SK-N-MC (cell line): ENCODE results near the gene CDC42EP3.

Experiments
- EZH2 ChIP-seq: fragments of 200-600 bp; sonication (generic); IDR thresholded peaks from one replicate; pipeline ENCODE4 v1.6.1; 2017; ENCODE audit warnings: antibody characterized with exemption
- FOXP2 ChIP-seq: optimal IDR thresholded peaks from 2 replicates; pipeline ENCODE3; 2011; ENCODE audit warnings: mild to moderate bottlenecking, moderate library complexity; ENCODE audit not compliant: insufficient read depth; ENCODE audit errors: extremely low read length, control extremely low read depth
- POLR2AphosphoS5 ChIP-seq: IDR thresholded peaks from 2 replicates; pipeline ENCODE4 v1.6.1; 2012; ENCODE audit warnings: mild to moderate bottlenecking, low read depth, low read length, borderline replicate concordance

DNA sequence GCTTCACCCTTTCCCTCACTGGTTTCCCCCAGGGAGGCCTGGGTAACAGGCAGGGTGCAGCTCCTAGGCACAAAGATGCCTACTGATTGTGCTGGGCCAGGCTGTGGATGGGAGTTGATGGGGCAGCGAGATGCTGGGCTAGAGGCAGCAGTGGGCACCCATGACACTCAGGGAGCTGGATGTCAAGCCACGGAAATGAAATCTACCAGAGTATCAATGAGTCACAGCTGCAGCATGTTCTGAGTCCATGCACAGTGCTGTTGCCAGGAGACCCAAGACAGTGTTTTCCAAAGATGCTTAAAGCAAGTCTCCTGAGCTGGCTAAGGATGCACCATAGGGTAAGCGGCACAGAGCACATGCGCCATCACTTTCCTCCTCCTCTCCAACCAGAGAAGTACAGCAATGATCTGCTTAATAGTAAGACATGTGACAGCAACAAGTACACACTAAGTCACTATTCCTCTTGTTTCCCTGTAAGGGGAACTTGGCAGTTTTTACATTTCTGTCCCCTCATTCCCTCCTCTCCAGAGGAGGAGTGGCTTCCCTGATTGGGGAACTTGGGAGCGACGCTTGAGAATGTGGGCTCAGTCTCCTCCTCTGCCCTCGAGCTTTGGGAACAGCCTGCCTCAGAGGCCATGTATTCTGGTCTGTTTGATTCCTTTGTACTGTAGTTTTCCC lies 57.2 kb downstream of the CDC42EP3 start:
- TF ChIP-seq EZH2 (no peak), FOXP2 (no peak), POLR2AphosphoS5 (no peak)
